DOHH2 (cell line): ENCODE measurements around the gene VSIG1.

Source experiments
- H3F3A ChIP-seq: fragments of 200-600 bp; sonication (generic), shearing (Covaris generic); 2 replicates; pipeline ENCODE4 v1.6.0; 2016; ENCODE audit warnings: antibody characterized with exemption, mild to moderate bottlenecking; ENCODE audit not compliant: control insufficient read depth, insufficient read depth
- H3K27ac ChIP-seq: fragments of 200-600 bp; sonication (generic); 2 replicates; pipeline ENCODE4 v1.5.1; 2014; ENCODE audit warnings: low read depth, mild to moderate bottlenecking, low read length, moderate library complexity
- H3K27me3 ChIP-seq: fragments of 200-600 bp; sonication (generic); 2 replicates; pipeline ENCODE4 v1.6.1; 2014; ENCODE audit warnings: mild to moderate bottlenecking, low read length, mixed read lengths; ENCODE audit not compliant: control insufficient read depth
- H3K36me3 ChIP-seq: fragments of 200-600 bp; sonication (generic); 2 replicates; pipeline ENCODE4 v1.6.1; 2014; ENCODE audit warnings: mild to moderate bottlenecking, low read length, moderate library complexity, mixed read lengths; ENCODE audit not compliant: control insufficient read depth
- H3K4me1 ChIP-seq: fragments of 200-600 bp; sonication (generic); 2 replicates; pipeline ENCODE4 v1.6.1; 2014; ENCODE audit warnings: mild to moderate bottlenecking, low read length, mixed read lengths; ENCODE audit not compliant: control insufficient read depth
- H3K4me2 ChIP-seq: fragments of 200-600 bp; sonication (generic); 2 replicates; pipeline ENCODE4 v1.6.0; 2014; ENCODE audit warnings: mild to moderate bottlenecking, low read length, moderate library complexity
- H3K4me3 ChIP-seq: fragments of 200-600 bp; sonication (generic); 2 replicates; pipeline ENCODE4 v1.5.1; 2014; ENCODE audit warnings: mild to moderate bottlenecking, low read length, mixed read lengths
- H3K79me2 ChIP-seq: fragments of 200-600 bp; sonication (generic); 2 replicates; pipeline ENCODE4 v1.6.1; 2014; ENCODE audit warnings: mild to moderate bottlenecking, low read length, mixed read lengths; ENCODE audit not compliant: control insufficient read depth
- H3K9me2 ChIP-seq: fragments of 200-600 bp; sonication (generic); replicated peaks from 2 replicates; pipeline ENCODE4 v1.6.1; 2014; ENCODE audit warnings: mild to moderate bottlenecking, low read length, mixed read lengths; ENCODE audit not compliant: control insufficient read depth
- H3K9me3 ChIP-seq: fragments of 200-600 bp; sonication (generic); 2 replicates; pipeline ENCODE4 v1.6.1; 2014; ENCODE audit warnings: antibody characterized with exemption, low read length, mixed read lengths; ENCODE audit not compliant: control insufficient read depth, insufficient read depth
- H4K20me1 ChIP-seq: fragments of 200-600 bp; sonication (generic); 2 replicates; pipeline ENCODE4 v1.6.0; 2014; ENCODE audit warnings: low read depth, mild to moderate bottlenecking, antibody characterized with exemption, low read length, moderate library complexity; ENCODE audit not compliant: control insufficient read depth, insufficient read depth
- EZH2phosphoT487 ChIP-seq: fragments of 200-600 bp; sonication (generic); IDR thresholded peaks from 2 replicates; pipeline ENCODE4 v1.6.1; 2017; ENCODE audit warnings: borderline replicate concordance, mild to moderate bottlenecking, antibody characterized with exemption, low read length, moderate library complexity, mixed read lengths
- TF ChIP-seq, protein P1 (sequence below): fragments of 200-600 bp; sonication (generic); IDR thresholded peaks from one replicate; pipeline ENCODE4 v1.5.1; 2014; ENCODE audit warnings: antibody characterized with exemption, mild to moderate bottlenecking, low read depth, low read length; ENCODE audit not compliant: poor library complexity, severe bottlenecking

Gene VSIG1

DNA sequence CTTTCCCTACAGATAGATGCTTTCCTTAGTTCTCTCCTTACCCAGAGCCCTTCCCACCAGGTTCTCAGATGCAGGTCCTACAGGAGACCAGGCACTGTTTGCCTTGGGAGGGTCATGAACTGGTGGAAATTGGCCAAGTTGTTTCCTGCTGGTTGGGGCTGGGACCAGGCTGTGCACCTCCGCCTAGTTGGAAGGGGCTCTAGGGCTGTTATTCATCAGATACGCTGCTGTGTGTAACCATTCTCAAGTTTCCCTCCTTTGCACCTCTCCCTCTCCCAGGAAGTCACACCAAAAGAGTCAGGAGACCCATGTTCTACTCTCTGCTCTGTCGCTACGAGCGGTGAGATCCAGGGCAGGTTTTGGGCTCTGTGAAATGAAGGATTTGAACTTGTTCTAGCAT, 11.9 kb upstream of the VSIG1 start:
- H3K79me2 ChIP-seq = no peaks in the 10 kb centered on the region
- no peak overlapping the region for H3K4me3 ChIP-seq
- no peak for TF ChIP-seq EZH2phosphoT487
- H3K9me2 ChIP-seq = no peaks in the 10 kb centered on the region
- H3K27ac ChIP-seq = no peak overlapping the region
- no peaks in the 10 kb centered on the region for H3K36me3 ChIP-seq
- no peaks in the 10 kb centered on the region for H3K27me3 ChIP-seq
- H3K9me3 ChIP-seq = no peaks in the 10 kb centered on the region
- no peaks in the 10 kb centered on the region for H4K20me1 ChIP-seq
- H3K4me1 ChIP-seq = 0 out of 2 replicates have a peak, but pooled peaks cover 3% of the 10 kb centered on the region
- H3K4me2 ChIP-seq = no peak overlapping the region
- no peaks in the 10 kb centered on the region for H3F3A ChIP-seq

DNA sequence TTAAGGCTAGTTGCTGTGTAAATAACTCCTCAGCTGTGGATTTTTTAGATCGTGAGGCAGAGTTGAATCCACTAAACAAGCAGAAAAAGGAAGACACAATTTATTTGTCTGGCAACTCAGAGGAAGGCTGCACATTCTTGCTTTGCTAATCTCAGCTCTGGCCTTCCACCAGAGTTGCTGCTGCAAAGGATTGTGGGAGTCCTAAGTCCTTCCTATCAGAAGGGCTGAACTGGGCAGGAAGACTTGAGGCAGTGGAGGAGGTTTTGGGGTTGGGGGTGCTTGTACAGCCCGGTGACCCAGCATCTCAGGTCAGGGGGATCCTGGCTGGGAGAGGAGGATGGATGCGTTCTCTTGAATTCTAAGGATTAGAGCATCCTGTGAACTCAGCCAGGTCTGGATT, 11.0 kb upstream of the VSIG1 start:
- Histone ChIP-seq H3K4me2 (no peak overlapping the region), H3K9me2 (no peaks in the 10 kb centered on the region), H3F3A (no peaks in the 10 kb centered on the region), H3K27ac (no peak overlapping the region), H3K4me3 (no peak overlapping the region), H4K20me1 (no peaks in the 10 kb centered on the region), H3K36me3 (no peaks in the 10 kb centered on the region), H3K27me3 (no peaks in the 10 kb centered on the region), H3K4me1 (0 out of 2 replicates have a peak, but pooled peaks cover 3% of the 10 kb centered on the region), H3K79me2 (no peaks in the 10 kb centered on the region), H3K9me3 (no peaks in the 10 kb centered on the region)
- TF ChIP-seq, protein P1, sequence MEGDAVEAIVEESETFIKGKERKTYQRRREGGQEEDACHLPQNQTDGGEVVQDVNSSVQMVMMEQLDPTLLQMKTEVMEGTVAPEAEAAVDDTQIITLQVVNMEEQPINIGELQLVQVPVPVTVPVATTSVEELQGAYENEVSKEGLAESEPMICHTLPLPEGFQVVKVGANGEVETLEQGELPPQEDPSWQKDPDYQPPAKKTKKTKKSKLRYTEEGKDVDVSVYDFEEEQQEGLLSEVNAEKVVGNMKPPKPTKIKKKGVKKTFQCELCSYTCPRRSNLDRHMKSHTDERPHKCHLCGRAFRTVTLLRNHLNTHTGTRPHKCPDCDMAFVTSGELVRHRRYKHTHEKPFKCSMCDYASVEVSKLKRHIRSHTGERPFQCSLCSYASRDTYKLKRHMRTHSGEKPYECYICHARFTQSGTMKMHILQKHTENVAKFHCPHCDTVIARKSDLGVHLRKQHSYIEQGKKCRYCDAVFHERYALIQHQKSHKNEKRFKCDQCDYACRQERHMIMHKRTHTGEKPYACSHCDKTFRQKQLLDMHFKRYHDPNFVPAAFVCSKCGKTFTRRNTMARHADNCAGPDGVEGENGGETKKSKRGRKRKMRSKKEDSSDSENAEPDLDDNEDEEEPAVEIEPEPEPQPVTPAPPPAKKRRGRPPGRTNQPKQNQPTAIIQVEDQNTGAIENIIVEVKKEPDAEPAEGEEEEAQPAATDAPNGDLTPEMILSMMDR = no peak
- TF ChIP-seq EZH2phosphoT487 = no peak

DNA sequence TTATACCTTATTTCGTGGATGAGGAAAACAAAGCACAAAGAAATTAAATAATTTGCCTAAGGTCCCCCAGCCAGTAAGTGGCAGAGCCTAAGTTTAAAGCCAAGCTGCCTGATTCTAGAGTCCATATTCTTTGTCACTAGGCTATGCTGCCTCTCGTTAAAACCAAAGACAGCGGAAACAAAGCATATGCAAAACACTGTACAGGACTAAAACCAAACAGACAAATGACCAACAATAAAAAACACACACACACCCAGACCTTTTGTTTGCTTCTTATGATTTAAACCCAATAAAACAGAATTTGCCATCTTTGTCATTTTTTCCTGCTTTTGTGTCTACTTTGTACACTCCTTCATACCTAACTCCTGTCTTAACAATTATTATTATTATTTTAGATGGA, 10.1 kb upstream of the VSIG1 start:
- TF ChIP-seq EZH2phosphoT487 = no peak
- TF ChIP-seq, protein P1 = no peak
- Histone ChIP-seq H3K27me3 (no peaks in the 10 kb centered on the region), H3F3A (no peaks in the 10 kb centered on the region), H3K79me2 (no peaks in the 10 kb centered on the region), H3K36me3 (no peaks in the 10 kb centered on the region), H3K4me2 (no peak overlapping the region), H4K20me1 (no peaks in the 10 kb centered on the region), H3K4me3 (no peak overlapping the region), H3K9me2 (no peaks in the 10 kb centered on the region), H3K27ac (no peak overlapping the region), H3K4me1 (0 out of 2 replicates have a peak, but pooled peaks cover 3% of the 10 kb centered on the region), H3K9me3 (no peaks in the 10 kb centered on the region)

DNA sequence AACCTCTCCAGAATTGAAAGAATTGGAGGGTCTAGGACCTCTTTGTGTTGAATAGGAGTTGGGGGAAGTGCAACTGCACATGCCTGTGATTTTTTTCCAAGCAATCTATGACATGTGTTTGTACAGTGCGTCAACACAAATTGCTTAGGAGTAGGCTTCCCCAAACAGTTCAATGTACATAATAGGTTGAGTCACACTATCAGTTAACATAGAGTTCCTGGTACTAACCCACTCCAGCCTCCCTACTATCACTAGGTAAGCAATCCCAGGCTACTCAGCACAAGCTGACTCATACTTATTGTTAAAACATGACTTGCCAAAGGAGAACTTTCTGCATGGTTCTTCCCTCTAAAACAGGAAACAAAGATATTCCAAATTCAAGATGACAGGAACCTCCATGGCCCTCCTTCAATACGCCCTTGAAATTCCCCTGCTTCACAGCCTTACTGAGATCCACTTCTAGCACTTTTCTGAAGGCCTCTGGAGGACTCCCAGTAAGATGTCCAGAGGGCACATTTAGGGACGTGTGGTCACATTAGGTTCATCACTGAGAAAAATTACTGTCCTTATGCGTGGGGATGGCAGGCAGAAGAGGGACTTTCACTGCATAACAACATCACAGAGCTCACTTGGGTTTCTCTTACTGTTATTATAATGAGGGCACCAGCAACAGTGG, 8.4 kb upstream of the VSIG1 start:
- Histone ChIP-seq H3F3A (no peaks in the 10 kb centered on the region), H3K4me3 (no peak overlapping the region), H4K20me1 (no peaks in the 10 kb centered on the region), H3K4me1 (no peaks in the 10 kb centered on the region), H3K27me3 (no peaks in the 10 kb centered on the region), H3K4me2 (no peak overlapping the region), H3K9me2 (no peaks in the 10 kb centered on the region), H3K27ac (no peak overlapping the region), H3K79me2 (no peaks in the 10 kb centered on the region), H3K9me3 (no peaks in the 10 kb centered on the region), H3K36me3 (no peaks in the 10 kb centered on the region)
- TF ChIP-seq, protein P1 = no peak
- TF ChIP-seq EZH2phosphoT487 = no peak
